Measurements from ENCODE around the gene NUP210. TPM values are rescaled to one million over a fixed set of nuclear protein-coding genes. Genes with fewer than 3 reads are reported as not detected.

Gene NUP210
- total RNA-seq, 4 donors from 2014 or later = 9.8 to 24.6 (median 17.7) TPM

GRCh38 chr3:13282986-13283876, 136.9 kb downstream of the NUP210 start:
- TF ChIP-seq POLR2A (IDR thresholded peaks at IDR 0.05) (no peak), CTCF (IDR thresholded peaks at IDR 0.05) (peak in 1 of 6 experiments; percentile 3)

GRCh38 chr3:13282358-13282985, 137.7 kb downstream of the NUP210 start:
- TF ChIP-seq POLR2A (IDR thresholded peaks at IDR 0.05) = no peak
- TF ChIP-seq CTCF (IDR thresholded peaks at IDR 0.05) = no peak
- 5% methylated on average over 4 of the region's 87 CpGs; no CpG with 5 or more reads in 1 of the 2 donors for WGBS, 2 donors
- Histone ChIP-seq H3K9me3 (no peaks in the 10 kb centered on the region), H3K4me1 (peaks cover 0 to 3% of the 10 kb centered on the region in 2 donors), H3K36me3 (no peaks in the 10 kb centered on the region), H3K27ac (peak overlapping the region in 2 of 3 donors; percentile 34 to 65), H3K4me3 (replicated peaks in 1 of 3) (peak overlapping the region in 1 of 3 donors; percentile 27), H3K27me3 (peaks cover 3% of the 10 kb centered on the region)
- intact Hi-C loops (cut with DNase I) = no loop called here
- DNase-seq = peak in 1 of 2 donors; percentile 16

More at GRCh38 chr3:13282986-13283876, 136.9 kb downstream of the NUP210 start:
- Histone ChIP-seq H3K27me3 (peaks cover 3% of the 10 kb centered on the region), H3K36me3 (no peaks in the 10 kb centered on the region), H3K4me1 (peaks cover 0 to 3% of the 10 kb centered on the region in 2 donors), H3K27ac (no peak overlapping the region), H3K9me3 (no peaks in the 10 kb centered on the region), H3K4me3 (replicated peaks in 1 of 3) (no peak overlapping the region)
- WGBS, 2 donors = 13 to 18% methylated on average over 16 to 31 of the region's 93 CpGs
- DNase-seq = no peak
- intact Hi-C loops (cut with DNase I) = no loop called here

GRCh38 chr3:13281507-13282357, 138.4 kb downstream of the NUP210 start:
- WGBS, 2 donors = 12% methylated on average over 23 of the region's 47 CpGs; no CpG with 5 or more reads in 1 of the 2 donors
- H3K4me1 ChIP-seq = peaks cover 0 to 3% of the 10 kb centered on the region in 2 donors
- H3K4me3 ChIP-seq (replicated peaks in 1 of 3) = peak overlapping the region in 1 of 3 donors; percentile 27
- H3K27me3 ChIP-seq = peaks cover 3% of the 10 kb centered on the region
- peak; percentile 25 to 34 for DNase-seq
- no peaks in the 10 kb centered on the region for H3K9me3 ChIP-seq
- intact Hi-C loops (cut with DNase I) = no loop called here
- peak overlapping the region in 2 of 3 donors; percentile 34 to 65 for H3K27ac ChIP-seq
- H3K36me3 ChIP-seq = no peaks in the 10 kb centered on the region
- no peak for TF ChIP-seq POLR2A (IDR thresholded peaks at IDR 0.05)

GRCh38 chr3:13280811-13281506, 139.2 kb downstream of the NUP210 start:
- Histone ChIP-seq H3K9me3 (no peaks in the 10 kb centered on the region), H3K27me3 (peaks cover 3% of the 10 kb centered on the region), H3K36me3 (no peaks in the 10 kb centered on the region), H3K4me1 (peaks cover 0 to 3% of the 10 kb centered on the region in 2 donors), H3K4me3 (replicated peaks in 1 of 3) (no peak overlapping the region), H3K27ac (peak overlapping the region in 1 of 3 donors; percentile 56)
- DNase-seq = no peak
- intact Hi-C loops (cut with DNase I) = no loop called here
- 66 to 83% methylated on average over 7 to 19 of the region's 19 CpGs for WGBS, 2 donors
- no peak for TF ChIP-seq CTCF (IDR thresholded peaks at IDR 0.05)
- TF ChIP-seq POLR2A (IDR thresholded peaks at IDR 0.05) = no peak

Measured in thyroid gland (tissue), 4 donors.